HG02571 (cell line): Measurements from ENCODE around the gene OSGEPL1.
"Not testable (repeated sequence)": the region's sequence is repeated elsewhere in the genome, so short reads cannot be mapped to it uniquely, and the experiment has no call there.

Experiments
- ATAC-seq: cut with Tn5 transposase; IDR thresholded peaks from one replicate; pipeline ENCODE4 v1.9.1; 2021; ENCODE audit warnings: mild to moderate bottlenecking, moderate library complexity; ENCODE audit not compliant: unreplicated experiment

OSGEPL1 gene

DNA sequence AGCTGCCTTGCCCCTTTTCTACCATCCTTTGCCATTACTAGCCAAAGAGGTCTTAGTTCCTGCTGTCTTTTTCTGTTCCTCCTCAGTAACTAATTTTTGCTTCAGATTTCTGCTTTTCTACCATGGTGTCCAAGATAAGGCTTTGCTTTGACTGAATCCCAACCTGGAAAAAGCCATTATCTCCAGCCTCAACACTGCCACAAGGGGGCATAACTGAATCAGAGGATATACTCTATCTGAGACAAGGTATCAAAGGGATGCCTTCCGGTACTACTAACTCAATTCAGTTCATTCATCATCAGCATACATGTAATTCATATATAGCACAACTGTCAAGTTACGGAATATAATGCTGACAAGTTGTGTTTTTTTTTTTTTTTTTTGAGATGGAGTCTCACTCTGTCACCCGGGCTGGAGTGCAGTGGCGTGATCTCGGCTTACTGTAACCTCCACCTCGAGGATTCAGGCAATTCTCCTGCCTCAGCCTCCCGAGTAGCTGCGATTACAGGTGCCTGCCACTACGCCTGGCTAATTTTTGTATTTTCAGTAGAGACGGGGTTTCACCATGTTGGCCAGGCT, 11.4 kb downstream of the OSGEPL1 start:
- ATAC-seq = no peak

GRCh38 chr2:189729430-189729829, 33.2 kb downstream of the OSGEPL1 start:
- ATAC-seq = no peak

- ATAC-seq = no peak
These were observed 35.7 kb downstream of the OSGEPL1 start for GRCh38 chr2:189726849-189727248.

GRCh38 chr2:189726271-189726670, 36.3 kb downstream of the OSGEPL1 start:
- no peak for ATAC-seq

DNA sequence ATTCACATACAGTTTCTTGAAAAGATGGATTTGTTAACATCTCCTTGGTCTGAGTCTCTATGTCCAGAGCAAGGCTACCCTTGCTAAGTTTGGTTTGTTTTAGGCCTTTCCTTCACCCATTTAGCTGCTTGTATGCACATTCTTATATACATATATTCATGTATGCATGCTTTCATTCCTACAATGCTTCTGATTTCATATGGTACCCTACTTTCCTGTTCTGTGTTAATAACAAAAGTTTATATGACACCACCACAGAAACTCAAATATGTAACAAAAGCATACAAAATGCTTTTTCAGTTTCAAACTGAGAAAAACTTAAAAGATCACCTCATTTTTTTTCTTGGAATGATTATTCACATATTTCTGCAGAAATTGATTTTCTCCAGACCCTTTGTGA, 39.4 kb downstream of the OSGEPL1 start:
- ATAC-seq = no peak

DNA sequence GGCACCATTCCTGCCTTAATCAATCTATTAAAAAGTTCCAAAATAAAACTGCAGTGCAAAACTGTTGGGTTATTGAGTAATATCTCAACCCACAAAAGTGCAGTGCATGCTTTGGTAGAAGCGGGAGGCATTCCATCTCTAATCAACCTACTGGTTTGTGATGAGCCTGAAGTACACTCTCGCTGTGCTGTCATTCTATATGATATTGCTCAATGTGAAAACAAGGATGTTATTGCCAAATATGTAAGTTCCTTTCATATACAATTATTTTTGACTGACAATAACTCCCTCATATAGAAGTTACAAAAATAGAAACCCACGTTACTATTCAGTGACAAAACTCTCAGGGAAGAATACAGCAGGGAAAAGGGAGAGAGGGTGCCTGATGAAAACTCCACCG, 43.0 kb downstream of the OSGEPL1 start:
- no peak for ATAC-seq

GRCh38 chr2:189717593-189717992, 45.0 kb downstream of the OSGEPL1 start:
- ATAC-seq = not testable (repeated sequence)

- ATAC-seq = no peak
These were observed 52.9 kb downstream of the OSGEPL1 start for GRCh38 chr2:189709501-189710221.

GRCh38 chr2:189702071-189702470, 60.5 kb downstream of the OSGEPL1 start:
- no peak for ATAC-seq

DNA sequence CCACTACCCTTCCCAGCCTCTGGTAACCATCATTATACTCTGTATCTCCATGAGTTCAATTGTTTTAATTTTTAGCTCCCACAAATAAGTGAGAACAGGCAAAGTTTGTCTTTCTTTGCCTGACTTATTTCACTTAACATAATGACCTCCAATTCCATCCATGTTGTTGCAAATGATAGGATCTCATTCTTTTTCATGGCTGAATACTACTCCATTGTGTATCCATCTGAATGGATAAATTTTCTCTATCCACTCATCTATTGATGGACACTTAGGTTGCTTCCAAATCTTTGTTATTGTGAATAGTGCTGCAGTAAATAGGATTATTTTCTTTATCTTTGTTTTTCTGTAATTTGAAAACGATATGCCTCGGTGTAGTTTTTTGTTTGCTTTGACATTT, 61.9 kb downstream of the OSGEPL1 start:
- no peak for ATAC-seq

- ATAC-seq = peak; percentile 41
These were observed 64.3 kb downstream of the OSGEPL1 start for GRCh38 chr2:189698020-189698887.
